Activated CD8-positive, alpha-beta memory T cell treated with anti-CD3 and anti-CD28 coated beads for 48 hours (primary cell): ENCODE measurements around the gene WNT7B.

Experiments used
- DNase-seq, 3 experiments: peaks; one replicate each; pipeline ENCODE4 v3.0.0-alpha.2; 2020; ENCODE audit warnings: low read depth in 2 of 3, low spot score in 2 of 3

WNT7B gene

DNA sequence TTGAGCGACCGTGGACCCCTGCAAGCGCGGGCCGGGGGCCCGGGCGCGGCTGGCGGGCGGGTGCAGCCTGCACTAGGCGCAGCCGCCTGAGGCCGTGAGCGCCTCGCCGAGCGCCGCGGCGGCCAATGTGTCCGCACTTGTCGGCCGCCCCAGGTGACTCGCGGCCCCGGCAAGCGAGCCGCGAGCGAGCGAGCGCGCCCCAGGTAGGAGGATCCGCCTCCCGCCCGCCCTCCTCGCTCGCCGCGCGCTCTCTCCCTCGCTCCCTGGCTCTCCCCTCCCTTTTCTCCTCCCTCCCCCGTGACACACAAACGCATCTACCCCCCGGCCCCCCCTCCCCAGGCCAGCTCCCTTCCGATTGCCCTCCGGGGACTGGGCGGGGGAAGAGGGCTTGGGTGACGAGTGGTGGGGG is at the start of gene WNT7B:
TSS of gene WNT7B (minus strand) at position 160 of the 409 bp plus-strand sequence. CDS start 408 bp downstream, outside the sequence.
- DNase-seq: no peak

DNA sequence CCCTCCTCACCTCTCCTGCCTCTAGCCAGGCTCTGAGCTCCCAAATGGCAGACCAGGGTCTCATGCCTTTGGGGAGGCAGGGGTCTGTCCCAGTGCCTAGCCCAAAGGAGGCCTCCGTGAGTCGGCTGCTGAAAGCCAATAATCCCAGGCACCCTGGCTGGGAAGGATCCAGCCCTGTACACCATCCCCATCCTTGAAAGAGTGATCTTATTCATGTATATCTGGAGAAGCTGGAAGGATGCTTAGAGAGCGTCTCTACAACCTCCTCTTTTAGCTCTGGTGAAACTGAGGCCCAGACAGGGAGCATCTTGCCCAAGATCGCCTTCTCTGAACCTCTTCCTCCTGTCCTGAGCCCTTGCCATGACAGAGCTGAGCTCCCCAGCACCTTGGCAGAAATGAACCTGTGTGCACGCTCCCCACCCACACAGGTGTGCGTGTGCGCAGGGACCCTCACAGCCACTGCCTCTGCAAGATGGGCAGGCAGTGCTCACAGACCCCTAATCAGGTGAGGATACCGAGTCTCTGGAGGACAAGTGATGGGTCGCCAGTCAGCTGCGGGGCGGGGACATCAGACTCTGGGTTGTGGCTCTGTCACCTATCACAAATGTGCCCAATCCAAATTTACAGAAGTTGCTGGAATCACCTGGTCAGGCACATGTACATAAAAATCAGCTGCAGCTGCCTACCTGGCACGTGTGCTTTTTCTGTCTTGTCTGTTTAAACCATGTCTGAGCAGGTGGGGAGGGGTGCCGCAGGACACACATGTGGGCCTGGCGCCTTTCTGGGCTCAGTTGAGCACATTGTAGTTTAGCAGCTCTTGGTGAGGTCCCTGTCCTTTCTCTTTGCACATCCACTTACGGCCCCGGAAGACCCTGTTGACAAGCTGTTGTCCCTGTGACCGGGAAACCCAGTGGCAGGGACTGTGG is 49.3 kb upstream of the WNT7B start:
- DNase-seq: no peak

DNA sequence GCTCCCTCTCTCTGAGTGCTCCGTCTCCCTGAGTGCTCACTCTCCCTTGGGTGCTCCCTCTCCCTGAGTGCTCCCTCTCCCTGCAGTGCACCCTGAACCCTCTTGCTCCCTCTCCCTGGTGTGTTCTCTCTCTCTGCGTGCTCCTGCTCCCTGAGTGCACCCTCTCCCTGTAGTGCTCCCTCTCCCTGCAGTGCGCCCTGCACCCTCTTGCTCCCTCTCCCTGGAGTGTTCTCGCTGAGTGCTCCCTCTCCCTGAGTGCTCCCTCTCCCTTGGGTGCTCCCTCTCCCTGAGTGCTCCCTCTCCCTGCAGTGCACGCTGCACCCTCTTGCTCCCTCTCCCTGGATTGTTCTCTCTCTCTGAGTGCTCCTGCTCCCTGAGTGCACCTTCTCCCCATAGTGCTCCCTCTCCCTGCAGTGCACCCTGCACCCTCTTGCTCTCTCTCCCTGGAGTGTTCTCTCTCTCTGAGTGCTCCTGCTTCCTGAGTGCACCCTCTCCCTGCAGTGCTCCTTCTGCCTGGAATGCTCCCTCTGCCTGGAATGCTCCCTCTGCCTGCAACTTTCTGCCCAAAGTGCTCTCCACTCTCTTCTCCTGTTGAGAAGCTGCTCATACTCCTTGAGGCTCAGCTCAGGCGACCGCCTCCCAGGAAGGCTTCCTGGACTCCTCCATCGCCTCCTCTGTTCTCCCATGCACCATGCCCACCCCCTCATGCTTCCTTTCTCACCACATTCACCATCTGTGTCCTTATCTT is 48.4 kb upstream of the WNT7B start:
- no peak for DNase-seq

DNA sequence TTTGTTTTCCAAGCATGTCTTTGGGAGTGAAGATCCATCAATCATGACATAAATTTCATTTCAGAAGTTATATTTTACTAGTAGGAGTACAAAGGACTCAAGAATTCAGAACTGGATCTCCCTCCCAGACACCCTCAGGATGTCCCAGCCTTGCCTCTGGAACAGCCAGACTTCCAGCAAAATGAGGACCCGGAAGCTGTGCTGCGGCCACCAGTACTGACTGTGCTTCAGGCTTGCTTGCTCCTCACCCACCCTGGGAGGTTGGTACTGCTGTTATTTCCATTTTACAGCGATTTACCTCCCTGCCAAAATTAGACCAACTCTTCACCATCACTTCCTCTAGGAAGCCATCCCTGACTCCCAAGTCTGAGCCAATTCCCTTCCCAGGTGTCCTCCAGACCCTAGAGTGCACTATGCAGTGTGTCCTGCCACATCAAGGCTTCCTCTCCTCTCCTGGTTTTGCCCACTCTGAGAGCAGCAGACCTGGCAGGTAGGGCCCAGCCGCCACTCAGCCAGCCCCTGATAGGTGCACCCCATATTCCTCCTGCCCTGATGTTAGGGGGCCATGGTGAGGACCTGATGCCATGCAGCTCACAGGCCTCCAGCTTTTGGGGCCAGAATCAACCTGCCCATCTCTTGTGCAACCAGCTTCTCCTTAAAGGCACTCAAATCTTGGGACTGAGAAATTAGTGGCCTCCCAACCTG is 47.3 kb upstream of the WNT7B start:
- no peak for DNase-seq

DNA sequence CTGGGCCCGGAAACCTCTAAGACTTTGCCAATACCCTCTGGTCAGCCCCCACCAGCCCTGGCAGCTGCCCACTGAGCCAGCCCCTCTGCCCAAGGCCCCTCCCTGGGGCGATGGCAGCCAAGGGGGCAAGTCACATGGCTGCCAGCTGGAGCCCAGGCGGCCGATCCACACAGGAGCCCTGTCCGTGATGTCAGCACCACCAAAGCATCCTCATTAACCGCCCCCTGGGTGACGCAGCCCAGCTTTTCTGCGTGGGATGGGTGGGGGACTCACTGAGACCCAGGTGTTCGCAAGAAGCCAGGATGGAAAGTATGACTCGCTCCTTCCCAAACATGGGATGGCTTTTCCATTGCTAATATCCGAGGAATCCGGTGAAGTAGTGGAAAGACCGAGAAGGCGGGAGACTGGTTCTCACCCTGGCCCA is 46.6 kb upstream of the WNT7B start:
- no peak for DNase-seq

DNA sequence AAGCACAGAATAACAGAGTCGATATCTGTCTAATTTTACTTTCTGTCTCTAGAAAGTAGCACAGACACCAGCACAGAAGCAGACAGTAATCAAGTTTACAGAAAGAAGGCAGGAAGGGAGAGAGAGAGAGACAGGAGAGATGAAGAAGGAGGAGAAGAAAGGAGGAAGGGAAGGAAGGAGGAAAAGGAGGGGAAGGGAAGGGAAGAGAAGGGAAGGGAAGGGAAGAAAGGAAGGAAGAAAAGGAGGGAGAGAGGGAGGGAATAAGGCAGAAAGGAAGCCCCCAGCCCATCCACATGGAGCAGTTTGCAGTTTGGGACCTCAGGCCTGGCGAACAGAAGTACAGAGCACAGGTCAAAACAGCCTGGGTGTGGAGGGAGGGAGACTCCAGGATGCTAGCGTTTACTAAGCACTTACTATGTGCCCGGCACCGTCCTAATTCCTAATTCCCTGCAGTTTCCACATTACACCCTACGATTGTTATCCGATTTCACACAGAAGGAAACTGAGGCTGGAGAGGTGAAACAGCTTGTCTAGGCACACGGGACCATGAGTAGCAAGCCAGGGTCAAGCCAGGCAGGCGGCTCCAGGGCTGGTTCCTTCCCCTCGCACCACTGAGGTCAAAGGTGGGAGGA is 46.0 kb upstream of the WNT7B start:
- DNase-seq: no peak

DNA sequence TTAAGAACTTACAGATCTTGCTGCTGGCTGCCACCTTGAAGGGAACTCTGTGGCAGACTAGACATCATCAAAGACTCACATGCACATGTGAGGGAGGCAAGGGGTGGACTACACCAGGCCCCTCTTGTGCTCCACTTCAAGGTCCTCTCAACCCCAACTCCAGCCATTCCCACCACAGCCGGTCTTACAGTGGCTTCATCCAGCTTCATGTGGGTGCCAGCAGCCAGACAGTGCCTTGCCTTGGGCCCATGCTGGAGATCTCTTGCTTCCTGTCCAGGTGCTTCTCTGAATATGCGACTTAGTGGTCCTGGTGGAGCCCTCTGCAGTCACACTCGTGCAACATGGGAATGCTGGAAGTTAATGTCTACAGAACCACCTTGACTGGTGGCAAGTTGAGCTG is 44.6 kb upstream of the WNT7B start:
- no peak for DNase-seq

DNA sequence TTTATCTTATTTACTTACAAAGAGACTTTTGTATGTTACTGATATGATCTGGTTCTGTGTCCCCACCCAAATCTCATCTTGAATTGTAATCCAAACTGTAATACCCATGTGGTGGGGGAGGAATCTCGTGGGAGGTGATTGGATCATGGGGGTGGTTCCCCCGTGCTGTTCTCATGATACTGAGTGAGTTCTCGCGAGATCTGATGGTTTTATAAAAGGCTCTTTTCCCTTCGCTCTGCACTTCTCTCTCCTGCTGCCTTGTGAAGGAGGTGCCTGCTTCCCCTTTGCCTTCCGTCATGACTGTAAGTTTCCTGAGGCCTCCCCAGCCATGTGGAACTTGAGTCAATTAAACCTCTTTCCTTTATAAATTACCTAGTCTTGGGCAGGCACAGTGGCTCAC is 42.4 kb upstream of the WNT7B start:
- no peak for DNase-seq

DNA sequence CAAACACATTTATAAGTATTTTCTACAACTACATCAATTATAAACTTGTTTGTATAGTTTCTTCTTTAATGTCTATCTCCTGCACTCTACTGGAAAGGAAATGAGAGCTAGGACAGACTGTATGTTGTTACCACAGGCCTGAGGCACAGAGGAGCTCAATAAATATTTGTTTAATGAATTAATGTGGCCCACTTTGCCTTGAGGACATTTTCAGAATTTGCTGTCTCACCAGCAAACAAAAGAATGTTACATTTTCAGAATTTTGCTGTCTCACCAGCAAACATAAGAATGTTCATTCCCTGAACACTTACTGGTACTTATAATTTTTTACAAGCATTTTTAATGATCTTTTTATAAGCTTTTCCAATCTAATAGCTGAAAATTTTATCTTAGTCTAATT is 41.9 kb upstream of the WNT7B start:
- DNase-seq: no peak

DNA sequence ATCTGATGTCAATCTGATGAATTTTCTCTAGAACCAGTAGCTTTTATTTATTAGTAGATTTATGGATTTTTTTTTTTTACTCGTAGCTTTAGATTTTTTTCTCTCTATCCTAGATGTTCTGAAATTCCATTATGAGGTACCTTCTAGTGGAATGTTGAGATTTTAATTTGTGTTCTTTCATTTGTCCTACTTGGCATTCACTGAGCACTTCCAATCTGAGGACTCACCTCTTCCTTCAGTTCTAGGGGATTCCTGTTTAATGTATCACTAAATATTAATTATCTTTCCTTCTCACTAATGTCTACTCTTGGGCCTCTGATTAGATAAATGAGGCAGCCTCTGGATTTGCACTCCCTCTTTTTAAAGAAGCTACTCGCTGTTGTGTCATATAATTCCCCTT is 40.2 kb upstream of the WNT7B start:
- no peak for DNase-seq

DNA sequence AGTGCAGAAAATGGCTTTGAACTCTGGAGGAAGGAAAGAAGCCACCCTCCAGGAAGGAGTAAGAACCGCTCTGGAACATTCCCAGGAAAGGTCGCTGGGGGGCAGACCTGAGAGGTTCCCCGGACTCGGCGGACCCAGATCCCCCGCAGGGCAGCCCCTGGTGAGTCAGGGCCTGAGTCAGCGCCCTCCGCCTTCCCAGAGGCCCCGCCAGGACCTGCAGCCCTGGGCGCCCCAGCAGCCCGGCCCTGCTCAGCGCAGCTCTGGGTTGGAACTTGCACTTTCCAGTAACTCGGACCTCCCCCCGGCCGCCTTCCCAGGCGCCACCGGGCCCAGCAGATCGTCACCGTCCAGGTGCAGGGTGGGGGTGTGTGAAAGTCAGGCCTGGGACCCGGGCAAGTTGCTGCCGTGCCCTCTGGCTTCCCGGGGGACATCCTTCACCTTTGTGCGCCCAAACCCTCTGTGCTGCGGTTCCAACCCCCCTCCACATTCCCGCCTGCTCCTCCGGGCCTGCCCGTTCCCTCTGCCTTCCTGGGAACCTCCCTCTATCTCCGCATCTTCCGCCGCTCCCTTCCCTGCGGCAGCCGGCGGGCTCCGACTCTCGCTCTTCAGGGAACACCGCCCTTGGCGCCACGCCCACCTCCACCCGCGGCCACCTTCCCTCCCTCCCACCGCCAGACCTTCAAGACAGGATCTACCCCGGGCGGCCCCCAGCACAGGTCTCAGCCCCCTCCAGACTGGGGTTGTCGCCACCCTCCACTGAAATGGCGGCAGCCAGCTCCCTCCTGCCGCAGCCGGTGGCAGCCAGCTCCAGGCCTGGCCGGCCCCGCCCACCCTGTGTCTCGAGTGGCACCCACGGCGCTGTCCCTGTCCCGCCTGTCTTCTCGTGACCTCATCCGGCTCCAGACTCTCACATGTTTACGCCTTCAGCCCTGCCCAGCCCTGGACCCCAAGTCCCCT is 36.8 kb upstream of the WNT7B start:
- DNase-seq: peak; percentile 74 to 82 (median 79)

DNA sequence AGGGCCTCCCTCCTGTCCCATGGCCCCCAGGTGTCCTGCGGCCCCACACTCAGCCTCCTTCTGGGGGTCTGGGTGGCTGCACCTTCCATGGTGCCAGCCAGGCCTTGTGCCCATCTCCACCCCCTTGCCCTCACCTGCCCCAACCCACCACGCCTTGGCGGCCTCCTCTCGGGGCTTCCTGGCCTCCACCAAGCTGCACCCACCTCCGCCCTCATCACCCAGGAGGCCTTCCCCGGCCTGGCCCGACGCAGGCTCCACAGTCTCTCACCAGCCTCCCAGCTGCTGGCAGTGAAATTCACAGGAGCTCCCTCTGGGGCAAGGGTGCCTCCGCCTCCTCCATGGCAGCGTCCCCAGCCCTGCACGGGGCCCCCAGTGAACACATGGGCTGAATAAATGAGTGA is 35.9 kb upstream of the WNT7B start:
- DNase-seq: no peak

DNA sequence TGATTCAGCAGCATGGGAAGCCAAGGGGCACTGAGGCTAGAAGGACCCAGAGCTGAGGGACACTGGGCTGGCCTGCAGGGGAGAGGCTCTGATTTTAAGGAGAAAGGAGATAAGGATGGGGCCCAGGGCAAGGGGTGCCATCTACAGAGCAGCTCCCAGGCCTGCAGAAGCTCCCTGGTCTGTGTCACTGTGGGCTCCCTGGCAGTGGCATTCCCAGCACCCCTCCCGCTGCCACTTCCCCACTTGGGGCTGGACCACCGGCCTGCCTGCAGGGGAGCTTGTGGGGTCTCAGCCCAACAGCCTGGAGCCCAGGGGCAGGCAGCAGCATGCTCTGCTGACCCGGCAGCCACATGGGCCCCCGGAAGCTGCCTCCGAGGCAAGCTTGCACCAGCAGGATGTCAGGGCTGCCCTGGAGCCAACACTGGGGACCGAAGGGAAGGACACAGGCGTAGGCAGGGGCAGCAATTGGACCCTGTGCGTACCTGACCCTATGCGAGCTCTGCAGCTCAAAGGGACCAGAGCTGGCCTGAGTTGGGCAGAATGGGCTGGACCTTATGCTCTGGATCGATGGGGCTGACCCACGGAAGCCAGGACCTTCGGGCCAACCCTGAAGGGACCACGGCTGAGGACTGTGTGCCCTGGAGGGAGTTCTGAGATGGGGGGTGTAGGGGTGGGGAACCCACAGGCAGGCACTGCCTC is 35.4 kb upstream of the WNT7B start:
- no peak for DNase-seq

DNA sequence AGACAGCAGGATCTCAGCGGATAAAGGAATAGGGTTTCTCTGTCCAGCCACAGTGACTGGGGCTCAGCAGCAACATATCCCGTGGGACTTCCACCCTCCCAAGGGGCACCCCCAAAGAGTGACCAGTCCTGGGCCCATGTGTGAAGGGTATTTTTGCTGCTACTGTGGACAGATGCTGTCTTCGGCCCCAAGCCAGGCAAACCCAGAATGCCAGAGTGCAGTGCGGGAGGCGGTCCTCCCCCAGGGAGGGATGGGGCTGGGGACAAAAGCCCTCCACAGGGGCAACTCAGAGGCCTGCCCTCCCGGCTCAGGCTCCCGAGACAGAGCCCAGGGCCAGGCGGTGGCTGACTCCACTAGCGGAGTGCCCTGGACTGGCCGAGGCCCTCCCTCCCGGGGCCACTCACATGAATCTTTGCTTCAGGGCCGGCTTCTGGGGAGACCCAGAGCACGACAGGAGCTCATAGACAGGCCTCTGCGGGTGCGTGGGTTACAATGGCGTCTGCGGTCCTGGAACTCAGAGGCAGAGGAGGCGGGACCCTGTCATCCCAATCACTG is 34.7 kb upstream of the WNT7B start:
- DNase-seq: no peak

DNA sequence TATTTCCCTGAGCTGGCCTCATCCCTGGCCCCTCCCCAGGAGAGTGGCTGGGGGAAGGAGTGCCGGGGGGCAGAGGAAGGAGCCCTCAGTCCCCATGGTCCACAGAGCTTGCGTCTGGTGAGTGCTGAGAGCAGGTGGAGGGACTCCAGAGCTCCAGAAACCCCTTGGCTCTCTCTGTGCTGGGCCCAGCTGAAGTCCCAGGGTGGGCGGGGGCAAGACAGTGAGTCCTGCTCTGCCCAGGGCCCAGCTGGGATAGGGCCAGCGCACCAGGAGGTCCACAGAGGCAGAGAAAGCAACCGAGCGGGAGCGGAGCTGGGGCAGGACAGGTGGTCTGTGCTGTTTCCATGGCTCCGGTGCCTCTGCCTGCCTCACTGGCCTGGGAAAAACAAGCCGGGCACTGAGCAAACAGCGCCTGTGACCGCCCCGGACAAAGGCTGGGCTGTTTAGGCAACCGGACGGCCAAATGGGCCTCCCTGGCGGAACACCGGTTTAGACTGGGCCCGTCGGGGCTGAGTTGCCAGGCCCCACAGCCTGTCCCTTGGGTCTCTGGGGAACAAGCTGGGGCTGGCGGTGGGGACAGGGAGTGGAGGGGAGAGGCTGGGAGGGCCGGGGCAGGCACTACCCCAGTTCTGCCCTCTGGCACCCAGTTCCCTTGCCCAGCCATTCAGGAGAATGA is 34.1 kb upstream of the WNT7B start:
- no peak for DNase-seq

DNA sequence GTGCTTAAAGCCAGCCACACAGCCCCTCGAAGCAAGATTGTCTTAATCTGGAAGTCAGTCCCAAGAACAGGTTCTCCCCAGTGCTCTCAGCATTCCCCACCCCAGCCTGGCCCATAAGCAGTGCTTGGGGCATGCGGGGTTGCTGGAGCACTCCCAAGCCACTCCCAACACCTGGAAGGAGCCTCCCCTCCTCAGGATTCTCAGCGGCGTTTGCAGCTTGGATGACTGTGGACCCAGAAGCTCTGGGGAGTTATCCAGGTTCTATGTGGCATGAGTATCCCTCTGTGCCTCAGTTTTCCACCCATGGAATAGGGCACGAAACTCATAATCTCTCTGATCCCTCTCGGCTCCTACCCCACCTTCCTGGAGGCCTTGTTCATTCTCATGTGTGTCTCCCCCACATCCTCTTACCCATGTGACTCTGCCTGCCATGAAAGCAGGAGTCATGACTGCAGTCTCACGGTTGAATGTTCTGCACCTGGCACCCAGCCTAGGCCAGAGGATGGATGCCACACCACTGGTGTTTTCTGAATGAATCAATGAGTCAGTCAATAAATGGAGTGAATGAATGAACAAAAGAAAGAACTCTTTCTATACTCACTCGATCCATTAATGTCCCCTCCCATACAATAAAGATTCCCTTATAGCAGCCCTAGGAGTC is 33.4 kb upstream of the WNT7B start:
- no peak for DNase-seq

DNA sequence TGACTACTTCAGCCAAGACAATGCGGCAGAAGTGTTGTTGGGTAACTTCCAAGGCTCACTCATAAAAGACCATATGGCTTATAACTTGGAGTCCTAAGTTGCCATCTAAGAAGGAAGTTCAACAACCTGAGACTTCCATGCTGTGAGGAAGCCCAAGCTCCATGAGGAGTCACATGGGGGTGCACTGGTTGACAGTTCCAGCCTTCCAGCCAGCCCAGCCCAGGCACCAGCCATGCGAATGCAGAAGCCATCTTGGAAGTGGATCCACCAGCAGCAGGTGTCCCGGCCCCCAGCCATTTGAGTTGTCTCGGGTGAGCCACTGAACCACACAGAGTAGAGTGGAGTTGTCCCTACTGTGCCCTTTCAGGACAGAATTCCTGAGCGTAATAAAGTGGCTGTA is 32.8 kb upstream of the WNT7B start:
- no peak for DNase-seq
